ENCODE results near the gene SLC16A13. TPM values are rescaled to one million over a fixed set of nuclear protein-coding genes. Genes with fewer than 3 reads are reported as not detected.

SLC16A13 gene
- total RNA-seq, 6 experiments from 2014 or later, result 14.7 to 66.4 (median 39.5) TPM

- peak; percentile 70 to 84 (median 74) for TF ChIP-seq CTCF (IDR thresholded peaks at IDR 0.05)
- TF ChIP-seq POLR2A (IDR thresholded peaks at IDR 0.05), result no peak
- Histone ChIP-seq H3K4me1 (no peaks in the 10 kb centered on the region), H3K4me3 (no peak overlapping the region), H3K27me3 (no peaks in the 10 kb centered on the region), H3K36me3 (peaks cover 4 to 20% (median 12%) of the 10 kb centered on the region in 4 donors), H3K27ac (no peak overlapping the region), H3K9me3 (no peaks in the 10 kb centered on the region)
- DNase-seq (no peak), ATAC-seq (peak; percentile 86 to 96 (median 88))
- no CpG with 5 or more reads among the region's 2 CpGs for WGBS (ENCODE audit: insufficient coverage, low coverage, low lambda C conversion rate, missing lambda C conversion rate)
- intact Hi-C loops (cut with DNase I), result loop anchor here in 1 of 2 donors (5.0 to 10.0 kb wide), 3 partner anchors 90 to 340 kb away; no protein-coding TSS in a partner anchor
These were observed 31.2 kb upstream of the SLC16A13 start for GRCh38 chr17:7004398-7005253.

GRCh38 chr17:7005716-7006115, 30.1 kb upstream of the SLC16A13 start:
- intact Hi-C loops (cut with DNase I), result loop anchor here in 1 of 2 donors (5.0 to 10.0 kb wide), 3 partner anchors 91 to 341 kb away; no protein-coding TSS in a partner anchor
- WGBS (ENCODE audit: insufficient coverage, low coverage, low lambda C conversion rate, missing lambda C conversion rate), result 51% methylated on average over 6 of the region's 7 CpGs
- Histone ChIP-seq H3K9me3 (no peaks in the 10 kb centered on the region), H3K4me3 (no peak overlapping the region), H3K4me1 (peaks cover 0 to 3% (median 1%) of the 10 kb centered on the region in 4 donors), H3K27me3 (no peaks in the 10 kb centered on the region), H3K36me3 (peaks cover 4 to 20% (median 12%) of the 10 kb centered on the region in 4 donors), H3K27ac (no peak overlapping the region)
- DNase-seq, result no peak
- ATAC-seq, result peak in 1 of 4 donors; percentile 10
- TF ChIP-seq CTCF (IDR thresholded peaks at IDR 0.05), result no peak
- no peak for TF ChIP-seq POLR2A (IDR thresholded peaks at IDR 0.05)

- Histone ChIP-seq H3K4me3 (no peak overlapping the region), H3K27ac (no peak overlapping the region), H3K4me1 (peaks cover 0 to 12% (median 6%) of the 10 kb centered on the region in 4 donors), H3K36me3 (peaks cover under 1 to 9% (median 3%) of the 10 kb centered on the region in 4 donors), H3K27me3 (no peaks in the 10 kb centered on the region), H3K9me3 (no peaks in the 10 kb centered on the region)
- 92% methylated on average over 2 of the region's 2 CpGs for WGBS (ENCODE audit: insufficient coverage, low coverage, low lambda C conversion rate, missing lambda C conversion rate)
- intact Hi-C loops (cut with DNase I), result loop anchor here in 1 of 2 donors (5.0 to 10.0 kb wide), 3 partner anchors 92 to 342 kb away; no protein-coding TSS in a partner anchor
- no peak for TF ChIP-seq CTCF (IDR thresholded peaks at IDR 0.05)
- no peak for TF ChIP-seq POLR2A (IDR thresholded peaks at IDR 0.05)
- ATAC-seq, result no peak
- DNase-seq, result no peak
These were observed 28.7 kb upstream of the SLC16A13 start for GRCh38 chr17:7007143-7007542.

- H3K4me1 ChIP-seq, result peaks cover 0 to 18% (median 6%) of the 10 kb centered on the region in 4 donors
- no peaks in the 10 kb centered on the region for H3K27me3 ChIP-seq
- intact Hi-C loops (cut with DNase I), result no loop called here
- H3K27ac ChIP-seq, result no peak overlapping the region
- H3K9me3 ChIP-seq, result no peaks in the 10 kb centered on the region
- no peak for DNase-seq
- peaks cover 0 to 2% (median 0%) of the 10 kb centered on the region in 4 donors for H3K36me3 ChIP-seq
- H3K4me3 ChIP-seq, result peak overlapping the region in 1 of 3 donors; percentile 95
- 92% methylated on average over 2 of the region's 2 CpGs for WGBS (ENCODE audit: insufficient coverage, low coverage, low lambda C conversion rate, missing lambda C conversion rate)
- no peak for ATAC-seq
- TF ChIP-seq CTCF (IDR thresholded peaks at IDR 0.05), result no peak
- no peak for TF ChIP-seq POLR2A (IDR thresholded peaks at IDR 0.05)
These were observed 25.3 kb upstream of the SLC16A13 start for GRCh38 chr17:7010523-7010922.

All from right lobe of liver (tissue), 6 donors.